HG03045 (cell line): ENCODE results near the gene PFKP.

Experiments
- ATAC-seq: cut with Tn5 transposase; IDR thresholded peaks from one replicate; pipeline ENCODE4 v1.9.1; 2021; ENCODE audit warnings: mild to moderate bottlenecking, moderate library complexity; ENCODE audit not compliant: unreplicated experiment

The PFKP gene

GRCh38 chr10:3132036-3133025 lies 65.0 kb downstream of the PFKP start:
- no peak for ATAC-seq

- ATAC-seq = no peak
Measured at GRCh38 chr10:3133948-3134347, 66.6 kb downstream of the PFKP start.

GRCh38 chr10:3135006-3135405 lies 67.7 kb downstream of the PFKP start:
- no peak for ATAC-seq

GRCh38 chr10:3136336-3136735 lies 69.0 kb downstream of the PFKP start:
- no peak for ATAC-seq

GRCh38 chr10:3136763-3137611 lies 69.6 kb downstream of the PFKP start:
- no peak for ATAC-seq

- no peak for ATAC-seq
Measured at GRCh38 chr10:3137958-3138726, 70.8 kb downstream of the PFKP start.

- ATAC-seq = no peak
Measured at GRCh38 chr10:3139216-3139910, 72.0 kb downstream of the PFKP start.

GRCh38 chr10:3140280-3140679 lies 72.9 kb downstream of the PFKP start:
- no peak for ATAC-seq

- ATAC-seq = no peak
Measured at GRCh38 chr10:3141351-3142005, 74.1 kb downstream of the PFKP start.

GRCh38 chr10:3142146-3142875 lies 75.0 kb downstream of the PFKP start:
- no peak for ATAC-seq

GRCh38 chr10:3143366-3143765 lies 76.0 kb downstream of the PFKP start:
- no peak for ATAC-seq

GRCh38 chr10:3143791-3144434 lies 76.6 kb downstream of the PFKP start:
- ATAC-seq = no peak

- ATAC-seq = no peak
Measured at GRCh38 chr10:3145366-3145765, 78.0 kb downstream of the PFKP start.

- ATAC-seq = no peak
Measured at GRCh38 chr10:3146289-3146688, 78.9 kb downstream of the PFKP start.

GRCh38 chr10:3147117-3147820 lies 79.9 kb downstream of the PFKP start:
- ATAC-seq = no peak

GRCh38 chr10:3148041-3148440 lies 80.7 kb downstream of the PFKP start:
- no peak for ATAC-seq

GRCh38 chr10:3148994-3149393 lies 81.6 kb downstream of the PFKP start:
- ATAC-seq = no peak

GRCh38 chr10:3149918-3150317 lies 82.6 kb downstream of the PFKP start:
- no peak for ATAC-seq
